AG04449 (cell line): ENCODE data around the gene ISYNA1.
A peak's percentile ranks its signal among the peaks of the same experiment; 100 is the strongest.

Source experiments
- CTCF ChIA-PET: fragments of 350-600 bp; formaldehyde crosslinking; extraction: SDS; loops from one replicate; lab custom pipeline; 2021; ENCODE audit warnings: antibody characterized with exemption; lab: Yijun Ruan, JAX
- POLR2A ChIA-PET: fragments of 400-600, 350-600 bp; formaldehyde crosslinking; extraction: SDS; loops from one replicate; lab custom pipeline; 2020; ENCODE audit warnings: antibody characterized with exemption, inconsistent platforms; lab: Yijun Ruan, JAX
- DNase-seq: peaks from one replicate; pipeline ENCODE4 v3.0.0-alpha.2; 2010; ENCODE audit warnings: low read depth, low spot score
- H3K4me3 ChIP-seq: 2 replicates; pipeline ENCODE4 v1.5.1; 2011; ENCODE audit warnings: low read depth, mild to moderate bottlenecking, control low read depth, low read length
- TF ChIP-seq, protein P1 (sequence below): IDR thresholded peaks from one replicate; pipeline ENCODE4 v1.5.1; 2011; ENCODE audit warnings: mild to moderate bottlenecking, moderate library complexity, low read length, control low read depth, inconsistent platforms; ENCODE audit not compliant: insufficient read depth; ENCODE audit errors: missing control alignments

ISYNA1 gene

DNA sequence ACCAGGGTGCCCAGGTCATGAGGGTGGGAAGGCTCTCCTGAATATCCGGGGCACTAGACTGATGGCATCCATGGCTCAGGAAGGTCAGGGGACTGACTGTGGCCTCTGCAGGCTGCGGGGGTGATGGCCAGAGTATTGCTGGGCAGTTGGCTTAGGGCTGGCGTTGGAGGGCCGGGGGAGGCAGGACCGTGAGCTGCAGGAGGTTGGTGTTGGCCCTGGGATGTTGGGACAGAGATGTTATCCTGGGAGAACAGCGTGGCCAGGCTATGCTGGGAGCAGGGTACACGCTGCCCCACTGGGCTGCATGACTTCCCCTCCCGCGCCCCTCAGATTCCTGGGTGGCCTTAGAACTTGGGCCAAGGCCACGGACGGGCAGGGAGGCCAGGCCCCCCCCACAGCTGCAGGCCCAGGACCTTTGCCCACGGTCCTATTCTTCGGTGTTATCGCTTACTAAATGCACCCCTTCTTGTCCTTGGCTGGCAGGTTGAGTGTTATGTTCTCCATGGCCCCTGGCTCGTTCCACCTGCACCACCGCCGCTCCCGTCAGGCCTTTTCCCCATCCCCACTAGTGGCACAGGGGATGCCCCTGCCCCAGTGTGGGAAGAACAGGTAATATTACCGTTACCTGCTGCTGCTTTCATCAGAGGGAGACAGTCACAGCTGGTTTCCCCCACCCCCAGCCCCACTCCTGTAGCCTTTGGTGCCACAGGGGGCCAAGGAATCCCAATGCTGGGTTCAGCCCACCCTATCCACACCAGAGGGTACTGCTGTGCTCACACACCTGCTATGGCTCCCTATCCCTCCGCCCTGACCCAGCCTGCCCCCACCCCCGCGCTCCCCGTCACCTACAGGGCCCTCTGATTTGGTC is 3.2 kb upstream of the ISYNA1 start:
- TF ChIP-seq, protein P1, sequence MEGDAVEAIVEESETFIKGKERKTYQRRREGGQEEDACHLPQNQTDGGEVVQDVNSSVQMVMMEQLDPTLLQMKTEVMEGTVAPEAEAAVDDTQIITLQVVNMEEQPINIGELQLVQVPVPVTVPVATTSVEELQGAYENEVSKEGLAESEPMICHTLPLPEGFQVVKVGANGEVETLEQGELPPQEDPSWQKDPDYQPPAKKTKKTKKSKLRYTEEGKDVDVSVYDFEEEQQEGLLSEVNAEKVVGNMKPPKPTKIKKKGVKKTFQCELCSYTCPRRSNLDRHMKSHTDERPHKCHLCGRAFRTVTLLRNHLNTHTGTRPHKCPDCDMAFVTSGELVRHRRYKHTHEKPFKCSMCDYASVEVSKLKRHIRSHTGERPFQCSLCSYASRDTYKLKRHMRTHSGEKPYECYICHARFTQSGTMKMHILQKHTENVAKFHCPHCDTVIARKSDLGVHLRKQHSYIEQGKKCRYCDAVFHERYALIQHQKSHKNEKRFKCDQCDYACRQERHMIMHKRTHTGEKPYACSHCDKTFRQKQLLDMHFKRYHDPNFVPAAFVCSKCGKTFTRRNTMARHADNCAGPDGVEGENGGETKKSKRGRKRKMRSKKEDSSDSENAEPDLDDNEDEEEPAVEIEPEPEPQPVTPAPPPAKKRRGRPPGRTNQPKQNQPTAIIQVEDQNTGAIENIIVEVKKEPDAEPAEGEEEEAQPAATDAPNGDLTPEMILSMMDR: no peak
- CTCF ChIA-PET: interaction anchor here (0.8 to 2.8 kb wide), 4 partner anchors 10 to 91 kb away, joined by 3 to 27 read pairs (median 4); no protein-coding TSS in a partner anchor
- DNase-seq: no peak
- H3K4me3 ChIP-seq: no peak overlapping the region
- POLR2A ChIA-PET: no interaction called here

DNA sequence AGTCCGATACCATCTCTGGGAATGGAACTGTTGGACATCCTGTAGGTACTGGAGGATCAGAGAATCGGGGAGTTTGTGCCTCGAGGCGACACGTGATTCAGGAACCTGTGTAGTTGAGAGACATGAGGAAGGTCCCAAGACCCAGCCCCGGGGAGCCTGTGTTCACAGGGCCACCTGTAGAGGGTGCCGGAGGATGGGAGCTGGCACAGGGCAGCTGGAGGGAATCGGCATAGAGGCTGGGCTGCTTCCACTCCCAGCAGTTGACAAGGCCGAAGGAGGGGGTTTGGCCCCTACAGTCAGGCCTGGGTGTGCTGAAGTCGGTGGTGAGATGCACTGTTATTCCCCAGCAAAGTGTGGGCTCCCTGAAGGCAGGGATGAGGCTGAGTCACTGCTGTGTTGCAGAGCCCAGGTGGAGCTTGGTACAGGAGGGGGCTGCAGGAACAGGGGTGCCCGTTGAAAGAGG is 2.5 kb upstream of the ISYNA1 start:
- TF ChIP-seq, protein P1: peak; percentile 9
- no peak overlapping the region for H3K4me3 ChIP-seq
- ChIA-PET CTCF (interaction anchor here (0.8 to 2.8 kb wide), 4 partner anchors 10 to 90 kb away, joined by 3 to 27 read pairs (median 4); no protein-coding TSS in a partner anchor), POLR2A (no interaction called here)
- no peak for DNase-seq

DNA sequence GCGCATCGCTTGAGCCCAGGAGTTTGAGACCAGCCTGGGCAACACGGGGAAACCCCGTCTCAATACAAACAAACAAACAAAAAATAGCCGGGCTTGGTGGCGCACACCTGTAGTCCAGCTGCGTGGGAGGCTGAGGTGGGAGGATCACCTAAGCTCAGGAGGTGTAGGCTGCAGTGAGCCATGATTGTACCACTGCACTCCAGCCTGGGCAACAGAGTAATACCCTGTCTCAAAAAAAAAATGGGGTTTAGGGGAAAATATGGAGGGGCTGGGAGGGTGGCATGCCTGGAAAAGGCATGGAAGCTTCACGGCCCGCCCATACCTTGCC is 1.9 kb upstream of the ISYNA1 start:
- ChIA-PET CTCF (interaction anchor here (0.8 to 2.8 kb wide), 3 partner anchors 11 to 14 kb away, joined by 3 to 27 read pairs (median 4); no protein-coding TSS in a partner anchor), POLR2A (no interaction called here)

DNA sequence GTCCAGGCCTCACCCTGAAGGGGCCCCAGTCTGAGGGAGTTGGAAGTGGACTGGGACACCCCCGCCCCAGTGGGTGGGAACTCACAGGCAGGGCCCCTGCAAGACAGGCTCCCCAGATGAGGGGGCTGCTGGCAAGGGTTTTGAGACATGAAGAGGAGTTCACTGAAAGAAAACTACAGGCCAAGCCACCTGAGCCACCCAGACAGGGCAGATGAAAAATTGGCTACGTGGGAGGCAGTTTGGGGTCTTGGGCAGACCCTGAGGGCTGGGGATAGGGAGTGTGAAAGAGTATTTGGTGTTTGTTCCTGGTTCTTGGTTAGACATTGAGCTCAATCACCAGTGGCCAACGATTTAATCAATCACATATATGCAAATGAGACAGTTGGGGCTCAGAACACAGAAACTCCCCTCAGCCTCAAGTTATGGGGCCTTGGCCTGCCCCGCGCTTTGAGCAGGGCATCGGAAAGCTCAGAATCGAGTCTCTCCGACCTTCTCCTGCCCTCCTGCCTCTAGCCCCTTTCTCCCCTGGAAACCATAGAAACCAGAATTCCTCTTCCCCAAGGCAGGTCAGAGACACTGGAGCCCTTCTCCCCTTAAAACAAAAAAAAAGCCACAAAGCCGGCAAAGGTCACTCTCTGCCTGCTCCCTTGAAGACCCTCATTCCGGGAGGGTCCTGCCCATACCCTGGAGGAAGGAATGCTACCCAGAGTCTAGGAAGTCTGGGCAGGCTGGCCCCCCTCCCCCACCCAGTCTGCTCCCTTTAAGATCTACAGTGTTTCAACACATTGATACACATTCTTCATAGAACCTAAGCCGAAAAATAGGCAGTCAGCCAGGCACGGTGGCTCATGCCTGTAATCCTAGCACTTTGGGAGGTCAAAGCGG is 1.3 kb upstream of the ISYNA1 start:
- no peak for DNase-seq
- H3K4me3 ChIP-seq: no peak overlapping the region
- TF ChIP-seq, protein P1: no peak
- CTCF ChIA-PET: interaction anchor here (0.8 to 2.8 kb wide), 5 partner anchors 12 to 155 kb away, joined by 3 to 27 read pairs (median 3); no protein-coding TSS in a partner anchor
- POLR2A ChIA-PET: interaction anchor here (0.7 kb wide), 1 partner anchor 8 kb away, joined by 3 read pairs; no protein-coding TSS in a partner anchor

More for the DNA sequence above, 1.9 kb upstream of the ISYNA1 start:
- no peak overlapping the region for H3K4me3 ChIP-seq
- TF ChIP-seq, protein P1: no peak
- no peak for DNase-seq

DNA sequence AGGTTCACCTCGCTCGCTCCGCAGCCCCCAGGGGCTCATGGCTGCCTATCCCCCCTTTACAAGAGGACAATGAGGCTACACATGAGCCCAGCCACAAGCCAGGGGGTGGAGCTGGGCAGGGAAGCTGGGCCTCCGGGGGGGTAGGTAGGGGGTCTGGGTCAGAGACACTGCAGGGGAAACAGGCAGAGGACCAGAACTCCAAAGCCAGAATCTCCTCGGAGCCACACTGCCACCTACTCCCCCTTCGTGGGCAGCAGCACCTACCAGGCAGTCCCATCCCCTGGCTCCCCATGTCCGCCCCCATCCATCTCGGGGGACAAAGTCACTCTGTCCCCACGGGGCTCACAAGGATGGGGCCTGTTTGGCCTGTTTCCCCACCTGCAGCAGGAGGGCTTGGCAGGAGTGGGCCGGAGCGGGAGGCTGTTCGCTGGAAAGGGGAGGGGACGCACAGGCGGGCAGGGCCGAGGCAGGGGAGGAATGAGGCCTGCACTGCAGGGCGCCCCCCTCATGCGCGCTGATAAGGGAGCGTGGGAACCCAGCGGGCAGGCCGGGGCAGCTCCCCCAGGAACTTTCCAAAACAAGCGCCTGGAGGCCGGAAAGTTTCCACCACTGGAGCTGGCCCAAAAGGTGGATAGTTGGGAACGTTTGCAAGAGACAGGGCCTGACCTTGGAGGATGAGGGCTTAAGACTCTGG is 545 bp upstream of the ISYNA1 start:
- POLR2A ChIA-PET: interaction anchor here (0.7 kb wide), 1 partner anchor 9 kb away, joined by 3 read pairs; no protein-coding TSS in a partner anchor
- peak overlapping the region; percentile 68 for H3K4me3 ChIP-seq
- TF ChIP-seq, protein P1: no peak
- no peak for DNase-seq
- CTCF ChIA-PET: interaction anchor here (0.9 to 2.8 kb wide), 4 partner anchors 12 to 156 kb away, joined by 3 to 27 read pairs (median 4); no protein-coding TSS in a partner anchor
